Limb (tissue), 2 donors: Measurements from ENCODE around the gene MRPS30.
A peak's percentile ranks its signal among the peaks of the same experiment; 100 is the strongest.
"Not testable (repeated sequence)": the region's sequence is repeated elsewhere in the genome, so short reads cannot be mapped to it uniquely, and the experiment has no call there.

Source experiments
- DNase-seq, 2 donors: peaks; one replicate each; pipeline ENCODE4 v3.0.0-alpha.2; 2016; ENCODE audit errors: extremely low spot score in 2 of 2

The MRPS30 gene

DNA sequence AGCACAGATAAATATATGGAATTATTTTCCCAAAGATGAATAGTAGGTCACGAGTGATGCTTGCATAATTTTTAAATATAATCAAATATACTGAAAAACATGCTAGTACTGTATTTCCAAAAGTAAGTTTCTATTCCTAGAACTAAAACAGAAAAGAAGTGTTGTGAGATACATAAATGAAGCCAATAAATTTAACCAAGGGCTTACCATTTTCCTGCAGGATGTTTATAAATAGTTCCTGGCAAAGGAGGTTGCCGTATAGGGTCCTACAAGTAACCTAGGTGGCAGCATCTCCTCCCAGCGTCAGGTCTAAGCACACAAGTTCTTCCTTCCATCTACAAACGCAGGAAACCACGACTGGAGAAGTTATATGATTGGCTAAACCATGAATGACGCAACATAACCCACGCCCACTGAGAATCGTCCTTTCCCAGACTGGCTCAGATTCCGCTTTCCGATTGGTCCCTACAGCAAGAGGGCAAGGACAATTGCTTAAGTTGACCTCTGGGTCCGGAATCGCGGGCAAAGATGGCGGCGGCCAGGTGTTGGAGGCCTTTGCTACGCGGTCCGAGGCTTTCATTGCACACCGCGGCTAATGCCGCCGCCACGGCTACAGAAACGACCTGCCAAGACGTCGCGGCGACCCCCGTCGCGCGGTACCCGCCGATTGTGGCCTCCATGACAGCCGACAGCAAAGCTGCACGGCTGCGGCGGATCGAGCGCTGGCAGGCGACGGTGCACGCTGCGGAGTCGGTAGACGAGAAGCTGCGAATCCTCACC is at the start of gene MRPS30:
Gene MRPS30, plus strand, starts transcription at position 513 of the 780 bp plus-strand sequence. Its CDS starts 16 bp downstream, at position 529.
- DNase-seq: peak; percentile 92 to 99

DNA sequence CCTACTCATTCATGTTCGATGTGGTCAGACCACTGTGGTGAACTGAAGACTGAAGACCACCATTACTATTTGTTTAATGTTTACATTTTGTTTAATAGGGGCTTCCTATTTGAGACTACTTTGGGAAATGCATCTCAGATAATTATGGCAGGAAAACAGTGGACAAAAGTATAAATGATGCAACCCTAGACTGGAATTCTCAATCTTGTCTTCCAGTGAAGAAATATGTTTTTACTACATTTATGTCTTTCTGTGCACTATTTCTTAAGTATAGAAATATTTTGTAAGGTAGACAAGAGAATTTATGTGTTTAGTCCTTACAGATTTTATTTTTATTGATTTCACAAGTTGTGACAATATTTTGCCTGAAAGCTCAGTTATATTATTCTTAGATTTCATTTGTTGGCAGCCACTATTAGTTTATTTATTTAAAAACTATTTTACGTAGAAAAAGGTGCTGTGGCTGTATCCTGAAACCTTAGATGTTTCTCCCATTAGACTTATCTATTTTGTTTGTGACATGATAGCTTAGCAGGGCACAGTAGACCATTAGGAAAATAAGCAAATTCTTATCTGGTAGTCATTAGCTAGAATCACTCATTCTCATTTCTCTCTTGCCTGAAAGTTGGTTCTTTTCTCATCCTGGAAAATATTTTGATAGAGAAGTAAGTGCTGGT is 39.4 kb upstream of the MRPS30 start:
- no peak for DNase-seq

DNA sequence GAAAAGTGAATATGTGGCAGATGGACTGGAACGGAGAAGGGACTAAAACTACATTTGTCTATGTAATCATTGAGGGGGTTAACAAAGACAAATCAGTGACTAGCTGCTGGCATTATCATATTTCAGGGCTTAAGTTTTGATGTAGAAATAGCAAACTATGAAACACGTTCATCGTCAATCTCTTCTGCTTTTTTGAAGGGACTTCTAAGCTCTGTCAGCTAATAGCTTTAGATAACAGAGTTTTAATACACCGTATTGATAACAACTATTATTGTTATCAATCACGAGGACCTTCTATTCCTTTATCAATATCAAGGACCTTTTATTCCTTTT is 38.9 kb upstream of the MRPS30 start:
- no peak for DNase-seq

DNA sequence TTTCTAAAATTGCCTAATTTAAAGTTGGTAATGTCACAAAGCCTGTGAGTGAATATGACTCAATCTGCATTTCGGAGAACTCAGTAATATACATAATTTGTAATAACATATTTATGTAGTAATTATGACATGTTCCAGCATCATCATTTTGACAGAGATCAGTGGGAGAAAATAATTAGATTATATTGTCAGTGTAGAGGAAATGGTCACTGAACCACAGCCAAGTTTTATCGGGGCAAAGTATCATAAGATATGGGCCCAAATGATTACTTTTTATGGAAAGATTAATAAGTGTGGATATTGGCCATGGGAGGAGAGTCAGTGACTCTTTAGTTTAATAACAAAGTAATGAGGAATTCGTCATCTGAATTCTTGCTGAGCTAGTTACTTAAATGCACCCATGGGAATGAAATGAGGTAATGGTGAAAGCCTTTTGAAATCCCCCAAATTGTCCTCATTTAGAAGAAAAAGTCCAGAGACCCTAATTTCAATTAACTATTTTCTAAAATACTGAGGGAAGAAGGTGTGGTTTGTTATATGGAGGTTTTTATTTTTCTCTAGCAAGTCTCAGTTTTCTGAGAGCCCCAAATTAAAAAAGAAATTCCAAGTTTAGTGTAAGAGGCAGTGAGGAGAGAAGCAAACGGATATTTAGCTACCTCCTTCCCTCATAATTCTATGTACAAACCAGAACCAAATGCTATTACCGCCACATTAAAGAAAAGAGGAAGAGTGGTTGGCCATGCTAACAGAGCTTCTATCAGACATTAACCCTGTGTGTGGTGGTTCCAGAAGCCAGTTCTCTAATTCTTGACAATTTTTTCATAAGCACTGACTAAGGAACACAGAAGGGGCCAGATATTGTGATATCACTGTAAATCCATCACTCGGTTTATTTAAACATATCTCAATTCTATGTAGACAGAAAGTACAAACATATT is 37.7 kb upstream of the MRPS30 start:
- DNase-seq: no peak

DNA sequence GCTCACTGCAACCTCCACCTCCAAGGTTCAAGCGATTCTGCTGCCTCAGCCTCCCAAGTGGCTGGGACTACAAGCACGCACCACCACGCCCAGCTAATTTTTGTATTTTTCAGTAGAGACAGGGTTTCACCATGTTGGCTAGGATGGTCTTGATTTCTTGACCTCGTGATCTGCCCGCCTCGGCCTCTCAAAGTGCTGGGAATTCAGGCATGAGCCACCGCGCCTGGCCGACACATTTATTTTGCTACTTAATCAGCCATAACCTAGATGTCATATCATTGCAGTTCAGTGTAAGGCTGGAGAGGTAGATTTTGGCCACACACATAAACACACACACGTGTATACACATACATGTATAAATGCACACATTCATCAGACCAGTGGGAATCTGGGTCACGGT is 36.4 kb upstream of the MRPS30 start:
- not testable (repeated sequence) for DNase-seq

DNA sequence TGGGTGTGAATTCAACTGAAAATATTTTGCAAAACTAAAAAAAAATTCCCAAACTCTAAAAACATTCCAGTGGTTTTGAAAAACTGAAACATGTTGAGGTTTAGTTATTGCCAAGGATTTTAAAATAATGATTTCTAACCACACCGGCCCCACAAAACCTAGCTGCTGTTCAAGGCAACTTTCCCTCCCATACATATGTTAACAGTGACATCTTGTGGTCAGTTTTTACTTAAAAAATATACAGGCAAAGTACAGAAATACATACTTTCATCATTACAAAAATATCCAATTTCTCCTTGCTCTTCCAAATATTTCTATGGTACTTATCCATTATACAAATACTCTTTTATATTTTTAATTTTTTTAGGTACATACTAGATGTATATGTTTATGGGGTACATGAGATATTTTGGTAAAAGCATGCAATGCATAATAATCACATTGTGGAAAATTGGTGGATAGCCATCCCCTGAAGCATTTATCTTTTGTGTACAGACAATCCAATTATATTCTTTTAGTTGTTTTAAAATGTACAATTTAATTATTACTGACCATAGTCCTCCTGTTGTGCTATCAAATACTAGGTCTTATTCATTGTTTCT is 34.4 kb upstream of the MRPS30 start:
- DNase-seq: peak in 1 of 2 donors; percentile 85

DNA sequence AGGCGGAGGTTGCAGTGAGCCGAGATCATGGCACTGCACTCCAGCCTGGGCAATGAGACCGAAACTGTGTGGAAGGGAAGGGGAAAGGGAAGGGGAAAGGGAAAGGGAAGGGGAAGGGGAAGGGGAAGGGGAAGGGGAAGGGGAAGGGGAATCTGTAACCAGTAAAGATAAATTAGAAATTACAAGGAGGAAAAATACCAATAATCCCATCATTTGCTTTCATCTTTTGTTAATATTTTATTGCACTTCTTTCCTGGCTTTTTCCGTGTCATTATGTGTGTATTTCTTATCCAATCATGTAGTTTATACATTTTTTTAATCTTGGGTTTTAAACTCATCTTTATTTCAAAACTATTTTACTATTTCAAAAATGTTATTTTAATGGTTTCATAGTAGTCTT is 29.6 kb upstream of the MRPS30 start:
- no peak for DNase-seq

DNA sequence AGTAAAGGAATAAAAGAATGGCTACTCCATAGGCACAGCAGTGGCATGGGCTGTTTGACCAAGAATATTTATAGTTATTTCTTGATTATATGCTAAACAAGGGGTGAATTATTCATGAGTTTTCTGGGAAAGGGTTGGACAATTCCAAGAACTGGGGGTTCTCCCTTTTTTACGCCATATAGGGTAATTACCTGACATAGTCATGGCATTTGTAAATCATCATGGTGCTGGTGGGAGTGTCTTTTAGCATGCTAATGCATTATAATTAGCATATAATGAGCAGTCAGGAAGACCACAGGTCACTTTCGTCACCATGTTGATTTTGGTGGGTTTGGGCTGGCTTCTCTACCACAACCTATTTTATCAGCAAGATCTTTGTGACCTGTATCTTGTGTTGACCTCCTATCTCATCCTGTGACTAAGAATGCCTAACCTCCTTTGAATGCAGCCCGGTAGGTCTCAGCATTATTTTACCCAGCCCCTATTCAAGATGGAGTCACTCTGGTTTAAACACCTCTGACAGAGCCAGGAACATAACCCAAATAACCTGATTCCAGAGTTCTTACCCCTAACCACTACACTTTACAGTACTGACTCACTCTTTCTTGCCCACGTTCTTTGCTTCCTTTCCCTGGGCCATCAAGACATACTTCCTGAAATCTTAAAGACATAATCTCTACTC is 25.0 kb upstream of the MRPS30 start:
- no peak for DNase-seq

GRCh38 chr5:44787731-44788130 is 21.0 kb upstream of the MRPS30 start:
- DNase-seq: no peak

- not testable (repeated sequence) for DNase-seq
Measured at GRCh38 chr5:44789372-44789995, 19.3 kb upstream of the MRPS30 start.

- not testable (repeated sequence) for DNase-seq
Measured at GRCh38 chr5:44792031-44792673, 16.6 kb upstream of the MRPS30 start.

GRCh38 chr5:44794371-44794770 is 14.4 kb upstream of the MRPS30 start:
- DNase-seq: no peak

GRCh38 chr5:44795496-44795895 is 13.3 kb upstream of the MRPS30 start:
- no peak for DNase-seq

GRCh38 chr5:44797841-44798240 is 10.9 kb upstream of the MRPS30 start:
- no peak for DNase-seq

- no peak for DNase-seq
Measured at GRCh38 chr5:44801992-44802391, 6.8 kb upstream of the MRPS30 start.

DNA sequence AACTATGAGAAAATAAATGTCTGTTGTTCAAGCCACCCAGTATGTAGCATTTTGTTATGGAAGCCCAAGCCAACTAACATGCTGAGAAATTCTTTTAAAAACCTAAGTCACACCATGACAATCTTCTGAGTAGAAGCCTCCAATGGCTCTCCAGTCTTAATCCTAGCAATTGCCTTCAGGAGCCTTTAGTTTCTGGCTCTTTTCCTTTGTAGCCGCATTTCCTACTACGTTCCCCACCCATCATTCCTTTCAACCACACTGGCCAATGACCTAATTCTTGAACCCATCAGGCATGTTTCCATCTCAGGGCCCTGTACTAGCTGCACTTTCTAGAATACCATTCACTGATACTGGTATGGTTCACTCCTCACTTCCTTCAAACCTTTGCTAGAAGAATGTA is 2.1 kb upstream of the MRPS30 start:
- no peak for DNase-seq

GRCh38 chr5:44807269-44807668 is 1.5 kb upstream of the MRPS30 start:
- DNase-seq: no peak

DNA sequence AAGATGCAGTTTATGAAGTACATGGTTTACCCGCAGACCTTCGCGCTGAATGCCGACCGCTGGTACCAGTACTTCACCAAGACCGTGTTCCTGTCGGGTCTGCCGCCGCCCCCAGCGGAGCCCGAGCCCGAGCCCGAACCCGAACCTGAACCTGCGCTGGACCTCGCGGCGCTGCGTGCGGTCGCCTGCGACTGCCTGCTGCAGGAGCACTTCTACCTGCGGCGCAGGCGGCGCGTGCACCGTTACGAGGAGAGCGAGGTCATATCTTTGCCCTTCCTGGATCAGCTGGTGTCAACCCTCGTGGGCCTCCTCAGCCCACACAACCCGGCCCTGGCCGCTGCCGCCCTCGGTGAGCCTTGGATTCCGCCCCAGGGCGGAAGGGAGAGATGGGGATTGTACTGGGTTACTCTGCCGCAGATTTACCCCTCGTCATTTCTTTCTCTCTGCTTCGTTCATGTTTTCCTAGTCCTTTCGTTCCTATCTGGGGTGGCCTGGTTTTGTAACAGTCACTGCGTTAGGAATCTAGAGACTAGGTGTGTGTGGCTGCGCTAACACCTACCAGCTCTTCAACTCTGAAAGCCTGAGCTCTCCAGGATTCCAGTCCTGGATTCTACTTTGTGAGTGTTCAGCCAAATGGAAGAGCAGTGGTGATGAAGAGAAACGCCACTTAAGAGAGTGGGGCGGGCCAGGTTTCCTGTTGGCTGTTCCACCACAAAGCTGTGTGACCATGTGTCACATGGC is 638 bp downstream of the MRPS30 start:
- DNase-seq: peak in 1 of 2 donors; percentile 24

- no peak for DNase-seq
Measured at GRCh38 chr5:44809956-44810420, 1.2 kb downstream of the MRPS30 start.
